Esophagus squamous epithelium (tissue), 5 donors: ENCODE data around the gene CLUH. TPM values are rescaled to one million over a fixed set of nuclear protein-coding genes. Genes with fewer than 3 reads are reported as not detected.
"Not testable (repeated sequence)": the region's sequence is repeated elsewhere in the genome, so short reads cannot be mapped to it uniquely, and the experiment has no call there.

Source experiments
- DNase-seq: peaks from one replicate; lab custom pipeline; 2025; lab: John Stamatoyannopoulos, UW
- H3K27ac ChIP-seq, 4 donors: fragments of 200-600 bp; sonication (generic); one replicate each; pipeline ENCODE4 v1.5.1; 2016 to 2019; ENCODE audit warnings: mild to moderate bottlenecking in 1 of 4
- H3K27me3 ChIP-seq, 4 donors: fragments of 200-600 bp; sonication (generic); 1 replicate in 3 of 4; 2 replicates in 1 of 4; pipeline versions ENCODE4 v1.5.1 to v1.6.0; 2017 to 2021; ENCODE audit warnings: antibody characterized with exemption in 1 of 4
- H3K36me3 ChIP-seq, 3 donors: fragments of 200-600 bp; sonication (generic); one replicate each; pipeline ENCODE4 v1.5.1; 2016 to 2019
- H3K4me1 ChIP-seq, 3 donors: fragments of 200-600 bp; sonication (generic); one replicate each; pipeline ENCODE4 v1.5.1; 2017 to 2019
- H3K4me3 ChIP-seq, 4 donors: fragments of 200-600 bp; sonication (generic); 1 replicate in 3 of 4; 2 replicates in 1 of 4; pipeline ENCODE4 v1.5.1; 2016 to 2019; ENCODE audit warnings: mild to moderate bottlenecking in 2 of 4, moderate library complexity in 1 of 4
- H3K9me3 ChIP-seq, 3 donors: fragments of 200-600 bp; sonication (generic); one replicate each; pipeline ENCODE4 v1.5.1; 2016 to 2019
- POLR2A ChIP-seq, 4 donors: fragments of 450-650 bp; IDR thresholded peaks; one replicate each; pipeline ENCODE4 v1.6.1; 2017; ENCODE audit warnings: antibody characterized with exemption in 4 of 4, mild to moderate bottlenecking in 4 of 4, moderate library complexity in 3 of 4
- WGBS, 2 donors: methylation state at CpG; one replicate each; pipeline ENCODE4 v1.1.5; 2018; 5-methylcytosine and 5-hydroxymethylcytosine counted together
- intact Hi-C: fragments of 100-400 bp; cut with DNase I; formaldehyde crosslinking; loops from one replicate; pipeline ENCODE4 v1.15.0; 2022
- total RNA-seq, 4 donors: library from RNA; depleted of rRNA; stranded (reverse); fragments of >200 nt; gene quantifications; one replicate each; pipeline ENCODE4 v1.1.0, GENCODE V29; 2016
- TF ChIP-seq, protein P1 (sequence below), 6 experiments: fragments of 450-650 bp in 4 of 6; fragments of 200-600 bp in 2 of 6; sonication (generic) in 2 of 6; IDR thresholded peaks; one replicate each; pipeline ENCODE4 v1.5.1; 2016 to 2019; ENCODE audit warnings: antibody characterized with exemption in 6 of 6, mild to moderate bottlenecking in 4 of 6, moderate library complexity in 4 of 6
- donor health status: DM: yes; HTN: yes; CAD: no.

Gene CLUH
- total RNA-seq, 4 donors from 2014 or later, result 89.2 to 164 (median 136) TPM

- Histone ChIP-seq H3K27me3 (no peaks in the 10 kb centered on the region), H3K4me1 (peaks cover 7 to 30% (median 15%) of the 10 kb centered on the region in 3 donors), H3K27ac (no peak overlapping the region), H3K4me3 (no peak overlapping the region), H3K9me3 (no peaks in the 10 kb centered on the region), H3K36me3 (peaks cover 25 to 75% (median 29%) of the 10 kb centered on the region in 3 donors)
- intact Hi-C loops, result no loop called here
- whole genome bisulfite sequencing, 2 donors, result 55 to 66% methylated on average over 3 of the region's 3 CpGs
- TF ChIP-seq POLR2A (IDR thresholded peaks at IDR 0.05), result no peak
- TF ChIP-seq, protein P1, sequence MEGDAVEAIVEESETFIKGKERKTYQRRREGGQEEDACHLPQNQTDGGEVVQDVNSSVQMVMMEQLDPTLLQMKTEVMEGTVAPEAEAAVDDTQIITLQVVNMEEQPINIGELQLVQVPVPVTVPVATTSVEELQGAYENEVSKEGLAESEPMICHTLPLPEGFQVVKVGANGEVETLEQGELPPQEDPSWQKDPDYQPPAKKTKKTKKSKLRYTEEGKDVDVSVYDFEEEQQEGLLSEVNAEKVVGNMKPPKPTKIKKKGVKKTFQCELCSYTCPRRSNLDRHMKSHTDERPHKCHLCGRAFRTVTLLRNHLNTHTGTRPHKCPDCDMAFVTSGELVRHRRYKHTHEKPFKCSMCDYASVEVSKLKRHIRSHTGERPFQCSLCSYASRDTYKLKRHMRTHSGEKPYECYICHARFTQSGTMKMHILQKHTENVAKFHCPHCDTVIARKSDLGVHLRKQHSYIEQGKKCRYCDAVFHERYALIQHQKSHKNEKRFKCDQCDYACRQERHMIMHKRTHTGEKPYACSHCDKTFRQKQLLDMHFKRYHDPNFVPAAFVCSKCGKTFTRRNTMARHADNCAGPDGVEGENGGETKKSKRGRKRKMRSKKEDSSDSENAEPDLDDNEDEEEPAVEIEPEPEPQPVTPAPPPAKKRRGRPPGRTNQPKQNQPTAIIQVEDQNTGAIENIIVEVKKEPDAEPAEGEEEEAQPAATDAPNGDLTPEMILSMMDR (IDR thresholded peaks at IDR 0.05), result no peak
- DNase-seq, result no peak
Measured at GRCh38 chr17:2682176-2682938, 29.2 kb downstream of the CLUH start.

- H3K27me3 ChIP-seq, result no peaks in the 10 kb centered on the region
- H3K4me1 ChIP-seq, result peaks cover 2 to 23% (median 9%) of the 10 kb centered on the region in 3 donors
- no peak overlapping the region for H3K27ac ChIP-seq
- TF ChIP-seq POLR2A (IDR thresholded peaks at IDR 0.05), result no peak
- TF ChIP-seq, protein P1 (IDR thresholded peaks at IDR 0.05), result no peak
- no peaks in the 10 kb centered on the region for H3K9me3 ChIP-seq
- no peak overlapping the region for H3K4me3 ChIP-seq
- 79 to 83% methylated on average over 7 of the region's 7 CpGs for WGBS, 2 donors
- DNase-seq, result no peak
- intact Hi-C loops, result no loop called here
- H3K36me3 ChIP-seq, result peaks cover 25 to 83% (median 32%) of the 10 kb centered on the region in 3 donors
Measured at GRCh38 chr17:2681650-2682049, 29.9 kb downstream of the CLUH start.

DNA sequence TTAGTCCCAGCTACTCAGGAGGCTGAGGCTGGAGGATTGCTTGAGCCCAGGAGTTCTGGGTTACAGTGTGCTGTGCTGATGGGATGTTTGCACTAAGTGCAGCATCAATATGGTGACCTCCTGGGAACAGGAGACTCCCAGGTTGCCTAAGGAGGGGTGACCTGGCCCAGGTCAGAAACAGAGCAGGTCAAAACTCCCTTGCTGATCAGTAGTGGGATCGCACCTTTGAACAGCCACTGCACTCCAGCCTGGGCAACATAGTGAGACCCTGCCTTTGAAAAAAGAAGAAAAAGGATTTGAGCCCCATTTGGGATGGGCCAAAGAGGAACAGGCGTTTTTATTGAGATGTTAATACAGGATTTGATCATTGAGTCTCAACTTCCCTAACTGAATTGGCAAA lies 30.6 kb downstream of the CLUH start:
- peaks cover 0 to 16% (median 7%) of the 10 kb centered on the region in 3 donors for H3K4me1 ChIP-seq
- TF ChIP-seq, protein P1 (IDR thresholded peaks at IDR 0.05), result no peak
- no peak for TF ChIP-seq POLR2A (IDR thresholded peaks at IDR 0.05)
- WGBS, 2 donors, result 88 to 93% methylated on average over 2 of the region's 2 CpGs
- DNase-seq, result no peak
- H3K4me3 ChIP-seq, result no peak overlapping the region
- no peaks in the 10 kb centered on the region for H3K27me3 ChIP-seq
- peaks cover 25 to 89% (median 32%) of the 10 kb centered on the region in 3 donors for H3K36me3 ChIP-seq
- H3K27ac ChIP-seq, result no peak overlapping the region
- no peaks in the 10 kb centered on the region for H3K9me3 ChIP-seq
- intact Hi-C loops, result no loop called here

DNA sequence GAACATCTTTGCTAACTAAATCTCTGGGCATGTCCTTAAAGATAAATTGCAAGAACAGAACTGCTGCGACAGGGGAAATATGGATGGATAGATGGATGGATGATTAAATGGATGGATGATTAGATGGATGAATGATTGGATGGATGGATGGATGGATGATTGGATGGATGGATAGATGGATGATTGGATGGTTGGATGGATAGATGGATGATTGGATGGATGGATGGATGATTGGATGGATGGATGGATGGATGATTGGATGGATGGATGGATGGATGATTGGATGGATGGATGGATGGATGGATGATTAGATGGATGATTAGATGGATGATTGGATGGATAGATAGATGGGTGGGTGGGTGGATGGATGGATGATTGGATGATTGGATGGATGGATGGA lies 32.3 kb downstream of the CLUH start:
- H3K4me3 ChIP-seq, H3K27ac ChIP-seq, H3K9me3 ChIP-seq, H3K4me1 ChIP-seq, DNase-seq, H3K27me3 ChIP-seq: not testable (repeated sequence)
- 93 to 95% methylated on average over 1 of the region's 1 CpG for WGBS, 2 donors
- H3K36me3 ChIP-seq, result peaks cover 25 to 97% (median 33%) of the 10 kb centered on the region in 3 donors
- intact Hi-C loops, result loop anchor here (10.0 kb wide), 1 partner anchor 244 kb away; no protein-coding TSS in a partner anchor

DNA sequence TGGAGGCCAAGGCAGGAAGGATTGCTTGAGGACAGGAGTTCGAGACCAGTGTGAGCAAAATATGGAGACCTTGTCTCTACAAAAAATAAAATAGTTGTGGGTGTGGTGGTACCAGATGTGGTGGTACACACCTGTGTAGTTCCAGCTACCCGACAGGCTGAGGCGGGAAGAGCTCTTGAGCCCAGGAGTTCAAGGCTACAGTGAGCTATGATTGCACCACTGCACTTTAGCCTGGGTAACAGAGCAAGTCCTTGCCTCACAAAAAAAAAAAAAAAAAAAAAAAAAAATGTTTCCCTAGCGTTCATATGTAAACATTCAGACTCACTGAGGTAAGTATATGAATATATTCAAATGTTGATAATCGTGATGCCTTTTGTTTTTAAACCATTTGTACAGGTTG lies 39.5 kb downstream of the CLUH start:
- no peak overlapping the region for H3K4me3 ChIP-seq
- H3K27ac ChIP-seq, result no peak overlapping the region
- H3K4me1 ChIP-seq, result no peaks in the 10 kb centered on the region
- H3K36me3 ChIP-seq, result peaks cover 9 to 100% (median 38%) of the 10 kb centered on the region in 3 donors
- intact Hi-C loops, result loop anchor here (10.0 kb wide), 1 partner anchor 237 kb away; no protein-coding TSS in a partner anchor
- no peak for DNase-seq
- H3K9me3 ChIP-seq, result no peaks in the 10 kb centered on the region
- 89 to 91% methylated on average over 5 of the region's 5 CpGs for WGBS, 2 donors
- no peak for TF ChIP-seq POLR2A (IDR thresholded peaks at IDR 0.05)
- TF ChIP-seq, protein P1 (IDR thresholded peaks at IDR 0.05), result no peak
- H3K27me3 ChIP-seq, result no peaks in the 10 kb centered on the region

DNA sequence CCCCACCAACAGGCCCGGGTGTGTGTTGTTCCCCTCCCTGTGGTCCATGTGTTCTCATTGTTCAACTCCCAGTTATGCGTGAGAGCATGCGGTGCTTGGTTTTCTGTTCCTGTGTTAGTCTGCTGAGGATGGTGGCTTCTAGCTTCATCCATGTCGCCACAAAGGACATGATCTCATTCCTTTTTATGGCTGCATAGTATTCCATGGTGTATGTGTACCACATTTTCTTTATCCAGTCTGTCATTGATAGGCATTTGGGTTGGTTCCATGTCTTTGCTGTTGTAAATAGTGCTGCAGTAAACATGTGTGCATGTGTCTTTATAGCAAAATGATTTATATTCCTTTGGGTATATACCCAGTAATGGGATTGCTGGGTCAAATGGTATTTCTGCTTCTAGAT lies 51.2 kb downstream of the CLUH start:
- DNase-seq, H3K9me3 ChIP-seq, intact Hi-C loops, H3K27ac ChIP-seq, H3K4me1 ChIP-seq, H3K27me3 ChIP-seq, H3K4me3 ChIP-seq: not testable (repeated sequence)
- 96% methylated on average over 3 to 4 of the region's 4 CpGs for WGBS, 2 donors
- peaks cover 0 to 31% (median under 1%) of the 10 kb centered on the region in 3 donors for H3K36me3 ChIP-seq

DNA sequence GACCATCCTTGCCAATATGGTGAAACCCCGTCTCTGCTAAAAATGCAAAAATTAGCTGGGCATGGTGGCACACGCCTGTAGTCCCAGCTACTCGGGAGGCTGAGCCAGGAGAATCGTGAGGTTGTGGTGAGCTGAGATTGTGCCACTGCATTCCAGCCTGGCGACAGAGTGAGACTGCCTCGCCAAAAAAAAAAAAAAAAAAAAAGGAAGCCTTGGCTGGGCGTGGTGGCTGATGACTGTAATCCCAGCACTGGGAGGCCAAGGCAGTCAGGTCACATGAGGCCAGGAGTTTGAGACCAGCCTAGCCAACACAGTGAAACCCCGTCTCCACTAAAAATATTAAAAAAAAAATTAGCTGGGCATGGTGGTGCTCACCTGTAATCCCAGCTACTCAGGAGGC lies 52.2 kb downstream of the CLUH start:
- H3K4me1 ChIP-seq, H3K4me3 ChIP-seq, DNase-seq, intact Hi-C loops, H3K9me3 ChIP-seq, H3K27ac ChIP-seq, H3K27me3 ChIP-seq: not testable (repeated sequence)
- WGBS, 2 donors, result 30 to 33% methylated on average over 7 of the region's 8 CpGs
- peaks cover 0 to 34% (median 3%) of the 10 kb centered on the region in 3 donors for H3K36me3 ChIP-seq
